NCI-H1930 (cell line): ENCODE data around the gene CLIP3.
"Not testable (repeated sequence)": the region's sequence is repeated elsewhere in the genome, so short reads cannot be mapped to it uniquely, and the experiment has no call there.

Source experiments
- DNase-seq, 2 experiments: peaks; one replicate each; lab custom pipeline; 2025; lab: John Stamatoyannopoulos, UW

CLIP3 gene

GRCh38 chr19:36032251-36033104 lies at the start of gene CLIP3:
Gene CLIP3 (minus strand): TSS chr19:36032873. CDS start chr19:36032357, 516 bp downstream.
- peak; percentile 82 to 83 for DNase-seq

DNA sequence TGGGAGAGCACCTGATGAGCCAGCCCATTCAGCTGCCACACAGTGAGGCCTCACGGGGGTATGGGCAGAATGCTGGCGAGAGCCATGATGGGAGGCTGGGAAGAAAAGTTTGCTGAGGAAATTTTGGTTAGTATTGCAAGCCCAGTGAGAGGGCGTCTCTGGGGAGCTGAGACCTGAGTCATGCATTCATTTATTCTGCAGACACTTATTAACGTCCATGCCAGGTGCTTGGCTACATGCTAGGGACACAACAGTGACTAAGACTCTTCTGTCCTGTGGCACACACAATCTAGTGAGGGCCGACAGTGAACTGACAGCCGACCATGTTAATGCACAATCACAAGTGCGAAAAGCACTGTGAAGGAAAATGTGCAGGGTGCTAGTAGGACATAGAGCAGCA lies 49.2 kb upstream of the CLIP3 start:
- DNase-seq, result no peak

DNA sequence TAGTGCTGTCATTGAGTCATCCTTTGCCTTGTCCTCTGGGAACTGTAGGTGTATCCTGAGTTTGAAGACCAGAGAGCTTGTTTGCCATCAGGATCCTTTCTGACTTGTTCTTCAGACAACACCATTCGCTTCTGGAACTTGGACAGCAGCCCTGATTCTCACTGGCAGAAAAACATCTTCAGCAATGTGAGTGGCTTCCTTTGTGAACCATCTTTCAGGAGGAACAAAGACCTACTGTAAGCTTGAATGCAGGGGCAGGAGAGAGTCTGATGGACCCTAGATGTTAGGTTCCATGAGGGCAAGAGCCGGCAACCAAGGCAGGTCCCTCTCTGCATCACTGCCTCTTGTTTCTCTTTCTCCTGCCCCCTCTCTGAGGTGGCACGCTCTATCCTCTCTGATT lies 48.7 kb upstream of the CLIP3 start:
- DNase-seq, result no peak

DNA sequence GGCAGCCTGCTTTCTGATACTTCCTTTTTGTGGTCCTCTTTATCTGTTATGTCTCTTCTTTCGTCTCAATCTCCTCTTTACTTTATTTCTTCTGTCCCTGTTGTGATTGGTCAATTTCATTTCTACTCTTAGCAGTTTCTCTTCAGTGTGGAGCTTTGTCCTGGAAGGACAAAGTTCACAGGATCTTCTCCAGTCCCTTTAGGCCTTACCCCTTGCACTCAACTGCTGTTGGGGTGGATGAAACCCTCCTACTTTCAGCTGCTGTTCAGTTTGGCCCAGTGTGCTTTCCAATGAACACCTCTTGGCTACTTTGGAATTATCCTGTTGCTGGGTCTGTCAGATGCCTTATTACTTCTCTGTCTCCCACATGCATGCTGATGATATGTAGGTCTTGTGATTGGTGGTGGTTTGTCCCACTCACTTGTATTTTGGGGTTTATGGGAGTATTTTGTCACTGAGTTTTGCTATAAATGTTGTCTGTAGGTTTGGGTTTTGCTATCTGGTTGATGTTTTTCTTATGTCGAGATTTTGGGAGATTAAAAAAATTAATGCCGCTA lies 46.8 kb upstream of the CLIP3 start:
- DNase-seq, result no peak

GRCh38 chr19:36073121-36073876 lies 40.6 kb upstream of the CLIP3 start:
- no peak for DNase-seq

GRCh38 chr19:36072081-36072480 lies 39.4 kb upstream of the CLIP3 start:
- no peak for DNase-seq

GRCh38 chr19:36068810-36069499 lies 36.3 kb upstream of the CLIP3 start:
- DNase-seq, result not testable (repeated sequence)

- DNase-seq, result no peak
These were observed 35.0 kb upstream of the CLIP3 start for GRCh38 chr19:36067681-36068080.

DNA sequence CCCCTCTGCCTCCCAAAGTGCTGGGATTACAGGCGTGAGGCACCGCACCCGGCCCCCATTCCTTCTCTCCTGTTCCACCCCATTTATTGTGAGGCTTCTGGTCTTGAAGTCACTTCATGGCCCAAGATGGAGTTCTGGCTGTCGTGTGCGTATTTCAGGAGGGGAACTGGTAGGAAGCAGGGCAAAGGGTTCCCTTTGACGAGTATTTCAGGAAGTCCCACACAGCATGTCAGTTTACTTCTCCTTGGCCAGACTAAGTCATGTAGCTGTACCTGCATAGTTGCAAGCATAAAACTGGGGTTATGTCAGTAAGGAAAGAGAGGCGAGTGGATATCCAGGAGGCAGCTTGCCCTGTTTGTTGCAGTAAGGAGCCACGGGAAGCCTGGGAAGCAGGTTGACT lies 32.2 kb upstream of the CLIP3 start:
- no peak for DNase-seq

GRCh38 chr19:36061367-36061766 lies 28.7 kb upstream of the CLIP3 start:
- DNase-seq, result no peak

GRCh38 chr19:36060430-36060829 lies 27.8 kb upstream of the CLIP3 start:
- DNase-seq, result no peak

- DNase-seq, result no peak
These were observed 26.7 kb upstream of the CLIP3 start for GRCh38 chr19:36059180-36059910.

- no peak for DNase-seq
These were observed 26.0 kb upstream of the CLIP3 start for GRCh38 chr19:36058481-36059179.

GRCh38 chr19:36054733-36055686 lies 22.3 kb upstream of the CLIP3 start, which contains the start of gene WDR62:
Gene WDR62 (plus strand): TSS chr19:36054897. CDS start chr19:36054972, 75 bp downstream.
- DNase-seq, result peak; percentile 95 to 99

DNA sequence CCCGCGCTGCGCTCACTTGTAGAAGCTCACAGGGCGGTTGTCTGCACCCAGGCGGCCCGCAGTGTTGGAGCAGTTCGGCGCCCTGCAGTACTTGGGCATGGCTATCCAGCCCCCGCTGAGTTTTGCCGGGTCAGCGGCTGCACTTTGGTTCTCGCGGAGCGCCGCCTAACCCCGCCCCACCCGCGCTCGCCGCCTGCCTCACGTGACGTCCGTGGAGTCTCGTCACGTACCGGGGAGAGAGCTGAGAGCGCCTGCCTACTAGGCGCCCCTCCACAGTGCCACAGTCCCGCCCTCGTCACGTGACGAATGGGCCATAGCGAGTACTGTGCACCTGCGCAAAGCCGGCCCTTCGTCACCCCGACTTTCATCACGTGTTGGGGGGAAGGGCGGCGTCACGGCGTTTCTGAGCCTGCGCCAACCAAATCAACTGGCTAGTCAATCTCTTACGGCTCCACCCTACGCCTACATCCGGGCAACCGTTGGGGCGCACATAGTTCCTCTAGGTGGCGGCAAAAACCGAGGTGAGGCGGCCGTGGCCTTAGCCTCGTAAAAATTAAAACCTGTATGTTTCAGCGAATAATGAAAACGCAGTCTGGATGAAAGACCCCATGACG lies 21.6 kb upstream of the CLIP3 start, which contains the start of gene THAP8:
TSS of gene THAP8 (minus strand) at position 167 of the 614 bp plus-strand sequence. CDS start at position 99, 68 bp downstream.
- DNase-seq, result peak; percentile 99 to 100

DNA sequence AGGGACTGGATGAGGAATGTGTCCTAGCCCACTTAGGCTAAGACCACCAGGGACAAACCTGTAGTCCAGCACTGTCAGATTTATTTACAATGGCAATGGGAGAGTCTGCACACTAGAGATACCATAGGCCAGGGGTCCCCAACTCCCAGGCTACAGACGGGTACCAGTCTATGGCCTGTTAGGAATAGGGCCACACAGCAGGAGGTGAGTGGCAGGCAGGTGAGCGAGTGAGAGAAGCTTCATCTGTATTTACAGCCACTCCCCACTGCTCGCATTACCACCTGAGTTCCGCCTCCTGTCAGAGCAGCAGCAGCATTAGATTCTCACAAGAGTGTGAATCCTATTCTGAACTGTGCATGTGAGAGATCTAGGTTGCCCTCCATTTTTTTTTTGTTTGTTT lies 19.0 kb upstream of the CLIP3 start:
- DNase-seq, result no peak

- peak; percentile 34 for DNase-seq
These were observed 18.6 kb upstream of the CLIP3 start for GRCh38 chr19:36051236-36051635.

DNA sequence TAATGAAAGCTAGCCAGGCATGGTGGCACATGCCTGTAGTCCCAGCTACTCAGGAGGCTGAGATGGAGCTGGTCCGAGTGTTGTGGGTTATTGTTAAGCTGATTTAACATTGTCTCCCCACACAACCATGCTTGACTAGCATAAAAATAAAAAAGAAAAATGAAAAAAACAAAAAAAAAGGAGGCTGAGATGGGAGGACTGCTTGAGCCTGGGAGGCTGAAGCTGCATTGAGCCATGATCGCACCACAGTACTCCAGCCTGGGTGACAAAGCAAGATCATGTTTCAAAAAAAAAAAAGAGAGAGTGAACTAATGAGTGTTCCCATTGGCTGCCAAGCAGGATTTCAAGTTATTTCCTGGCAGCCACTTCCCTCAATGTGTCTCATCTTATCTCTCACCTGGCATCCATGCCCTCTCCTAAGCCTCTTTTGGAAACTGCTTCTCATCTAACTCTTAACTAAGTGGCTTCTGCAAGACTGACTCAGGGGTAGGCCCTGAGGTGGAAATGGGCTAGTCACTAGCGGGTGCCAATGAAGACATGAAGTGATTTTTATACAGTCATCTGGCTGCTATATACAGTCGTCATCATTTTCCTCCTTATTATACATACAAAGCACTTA lies 16.5 kb upstream of the CLIP3 start:
- DNase-seq, result no peak

- no peak for DNase-seq
These were observed 15.2 kb upstream of the CLIP3 start for GRCh38 chr19:36047835-36048234.
